Cardiac muscle cell (in vitro differentiated cells and primary cell): ENCODE results near the gene FBXO22. TPM values are rescaled to one million over a fixed set of nuclear protein-coding genes. Genes with fewer than 3 reads are reported as not detected.
A peak's percentile ranks its signal among the peaks of the same experiment; 100 is the strongest.

Experiments used
- DNase-seq, 2 donors: peaks; one replicate each; pipeline versions ENCODE4 v3.0.0 to v3.0.0-alpha.2; 2010 to 2017; ENCODE audit warnings: low read depth in 1 of 2, low spot score in 1 of 2
- H3K27ac ChIP-seq: fragments of 200-600 bp; sonication (generic); 2 replicates; pipeline ENCODE4 v1.5.1; 2016
- H3K27me3 ChIP-seq: fragments of 200-600 bp; sonication (generic); 2 replicates; pipeline ENCODE4 v1.6.0; 2016; ENCODE audit warnings: control low read depth
- H3K36me3 ChIP-seq: fragments of 200-600 bp; sonication (generic); 2 replicates; pipeline ENCODE4 v1.5.1; 2016; ENCODE audit warnings: control low read depth
- H3K4me1 ChIP-seq: fragments of 200-600 bp; sonication (generic); 2 replicates; pipeline ENCODE4 v1.8.1; 2017; ENCODE audit warnings: low read depth, mild to moderate bottlenecking, mixed run types
- H3K4me3 ChIP-seq: fragments of 200-600 bp; sonication (generic); 2 replicates; pipeline ENCODE4 v1.5.1; 2016; ENCODE audit warnings: mild to moderate bottlenecking
- H3K9me3 ChIP-seq: fragments of 200-600 bp; sonication (generic); 2 replicates; pipeline ENCODE4 v1.5.1; 2017; ENCODE audit warnings: low read depth, mild to moderate bottlenecking, control low read depth
- CTCF ChIP-seq: IDR thresholded peaks from 2 replicates; pipeline ENCODE4 v1.5.1; 2012; ENCODE audit warnings: low read depth, mild to moderate bottlenecking, low read length
- polyA plus RNA-seq: library from polyadenylated mRNA; unstranded; fragments of >200 nt; fragmentation: Nextera tagmentation; extraction: Ambion mirVana; gene quantifications from 2 replicates; pipeline ENCODE4 v1.2.1, GENCODE V29; 2016
- total RNA-seq: library from RNA; depleted of rRNA; stranded (reverse); fragments of >200 nt; gene quantifications from 2 replicates; pipeline ENCODE4 v1.2.3, GENCODE V29; 2016

FBXO22 gene
- total and polyA plus RNA-seq, 2 experiments from 2014 or later: 35.7 to 50.9 TPM

GRCh38 chr15:75985971-75986370 lies 82.3 kb downstream of the FBXO22 start:
- no peaks in the 10 kb centered on the region for H3K4me1 ChIP-seq
- H3K27ac ChIP-seq: no peak overlapping the region
- no peak for TF ChIP-seq CTCF
- H3K27me3 ChIP-seq: no peaks in the 10 kb centered on the region
- peak in 1 of 2 donors; percentile 16 for DNase-seq
- no peak overlapping the region for H3K4me3 ChIP-seq
- no peaks in the 10 kb centered on the region for H3K36me3 ChIP-seq
- H3K9me3 ChIP-seq: no peaks in the 10 kb centered on the region

- no peaks in the 10 kb centered on the region for H3K4me1 ChIP-seq
- TF ChIP-seq CTCF: no peak
- no peak overlapping the region for H3K4me3 ChIP-seq
- H3K36me3 ChIP-seq: no peaks in the 10 kb centered on the region
- DNase-seq: no peak
- H3K27ac ChIP-seq: no peak overlapping the region
- no peaks in the 10 kb centered on the region for H3K27me3 ChIP-seq
- no peaks in the 10 kb centered on the region for H3K9me3 ChIP-seq
Measured at GRCh38 chr15:75989045-75989444, 85.4 kb downstream of the FBXO22 start.

- no peak for DNase-seq
- TF ChIP-seq CTCF: no peak
Measured at GRCh38 chr15:75989875-75990274, 86.2 kb downstream of the FBXO22 start.

More at GRCh38 chr15:75989875-75990274, 86.2 kb downstream of the FBXO22 start:
- H3K4me3 ChIP-seq: no peak overlapping the region
- no peaks in the 10 kb centered on the region for H3K9me3 ChIP-seq
- no peak overlapping the region for H3K27ac ChIP-seq
- H3K27me3 ChIP-seq: no peaks in the 10 kb centered on the region
- no peaks in the 10 kb centered on the region for H3K4me1 ChIP-seq
- no peaks in the 10 kb centered on the region for H3K36me3 ChIP-seq

Other genes with a start within 250 kb of the FBXO22 start
- 17.2 and 30.6 TPM in 2 replicates for gene CSPG4, start 191.0 kb upstream of the FBXO22 start, total RNA-seq
- 7.1 and 12.1 TPM in 2 replicates for gene CSPG4, start 191.0 kb upstream of the FBXO22 start, polyA plus RNA-seq
- 27.0 and 36.7 TPM in 2 replicates for gene UBE2Q2, start 60.4 kb upstream of the FBXO22 start, total RNA-seq
- gene UBE2Q2, start 60.4 kb upstream of the FBXO22 start, polyA plus RNA-seq: 33.7 and 50.1 TPM in 2 replicates
- 0.21 and 1.2 TPM in 2 replicates for gene NRG4, start 108.5 kb downstream of the FBXO22 start, total RNA-seq
- gene NRG4, start 108.5 kb downstream of the FBXO22 start, polyA plus RNA-seq: 0.06 and 0.15 TPM in 2 replicates
- gene TMEM266, start 156.1 kb downstream of the FBXO22 start, total RNA-seq: 0.74 and 1.5 TPM in 2 replicates
- gene TMEM266, start 156.1 kb downstream of the FBXO22 start, polyA plus RNA-seq: 0.10 and 0.12 TPM in 2 replicates